Ovary (tissue), 9 donors: Measurements from ENCODE around the gene KEL. TPM values are rescaled to one million over a fixed set of nuclear protein-coding genes. Genes with fewer than 3 reads are reported as not detected.

Source experiments
- DNase-seq, 5 donors: peaks; one replicate each; pipeline ENCODE4 v3.0.0-alpha.2; 2019 to 2020
- H3K27ac ChIP-seq, 2 donors: fragments of 200-600 bp; one replicate each; pipeline versions ENCODE4 v1.5.1 to v1.8.0; 2019 to 2022
- H3K27me3 ChIP-seq: fragments of 200-600 bp; one replicate; pipeline ENCODE4 v1.8.0; 2022
- H3K36me3 ChIP-seq: fragments of 200-600 bp; sonication (generic); one replicate; pipeline ENCODE4 v1.5.1; 2019
- H3K4me1 ChIP-seq: one replicate; pipeline ENCODE4 v1.8.1; 2013; ENCODE audit warnings: mild to moderate bottlenecking, moderate library complexity; ENCODE audit not compliant: insufficient read depth
- H3K4me3 ChIP-seq: fragments of 200-600 bp; sonication (generic); one replicate; pipeline ENCODE4 v1.5.1; 2017
- H3K9me3 ChIP-seq, 2 donors: fragments of 200-600 bp in 1 of 2; sonication (generic) in 1 of 2; one replicate each; pipeline versions ENCODE4 v1.5.1 to v1.8.1; 2013 to 2019; ENCODE audit warnings: mild to moderate bottlenecking in 1 of 2, moderate library complexity in 1 of 2
- CTCF ChIP-seq, 3 donors: fragments of 450-650 bp in 2 of 3; fragments of 200-600 bp in 1 of 3; IDR thresholded peaks; one replicate each; pipeline versions ENCODE4 v1.5.1 to v1.8.0; 2016 to 2022; ENCODE audit warnings: antibody characterized with exemption in 3 of 3, mild to moderate bottlenecking in 1 of 3
- EP300 ChIP-seq: sonication (generic); formaldehyde crosslinking; IDR thresholded peaks from one replicate; pipeline ENCODE4 v1.6.1; 2017; ENCODE audit warnings: antibody characterized with exemption
- POLR2A ChIP-seq: fragments of 450-650 bp; IDR thresholded peaks from one replicate; pipeline ENCODE4 v1.6.1; 2017; ENCODE audit warnings: antibody characterized with exemption, mild to moderate bottlenecking, moderate library complexity
- WGBS, 3 donors: extraction: QIAGEN DNeasy Blood & Tissue Kit in 1 of 3; methylation state at CpG; one replicate each; pipeline versions ENCODE4 v1.1.5 to v1.1.7; 2013 to 2017; 5-methylcytosine and 5-hydroxymethylcytosine counted together
- intact Hi-C, 4 donors: fragments of 100-400 bp; cut with DNase I; formaldehyde crosslinking; loops; one replicate each; pipeline versions ENCODE4 v1.11.0 to v1.15.1; 2022 to 2023
- polyA plus RNA-seq, 2 donors: library from polyadenylated mRNA; stranded (reverse); fragments of 200-250 nt in 1 of 2; fragments of 350-450 nt in 1 of 2; fragmentation: Illumina TruSeq in 1 of 2; extraction: RNeasy Lipid Tissue Mini Kit (QIAGEN cat#74804) in 1 of 2; gene quantifications; one replicate each; pipeline ENCODE4 v1.2.3, GENCODE V29; 2013 to 2014
- total RNA-seq, 7 donors: library from RNA; depleted of rRNA in 2 of 7; stranded (reverse); fragments of >200 nt in 2 of 7; fragmentation: NEBNext Ultra II Directional in 3 of 7; extraction: Animal tissue kit (Norgen Biotek cat#: 25700) in 3 of 7; gene quantifications; one replicate each; pipeline versions ENCODE4 v1.1.0 to v1.2.4, GENCODE V29; 2016 to 2023
- donor health status: DM: no; HTN: no; CAD: no; lungs with moderate emphysema.
- donor health status: DM: no; HTN: no; CAD: no.
- donor health status: Bipolar disorder and iron deficiency.
- donor health status: DM: yes; HTN: yes; CAD: no.
- donor health status: DM: no; HTN: no; CAD: no.
- donor health status: DM: yes; HTN: yes; CAD: no.

KEL gene
- total and polyA plus RNA-seq, 9 donors: 0.11 to 2.5 (median 0.54) TPM; not detected in 1

GRCh38 chr7:142908921-142909890, 53.0 kb downstream of the KEL start:
- no peak overlapping the region for H3K4me3 ChIP-seq
- H3K27me3 ChIP-seq: no peaks in the 10 kb centered on the region
- intact Hi-C loops: no loop called here
- no peak for DNase-seq
- H3K4me1 ChIP-seq: no peaks in the 10 kb centered on the region
- H3K9me3 ChIP-seq: no peaks in the 10 kb centered on the region
- TF ChIP-seq CTCF (IDR thresholded peaks at IDR 0.05) (no peak), POLR2A (no peak), EP300 (no peak)
- no peaks in the 10 kb centered on the region for H3K36me3 ChIP-seq
- 60 to 69% (median 62%) methylated on average over 21 of the region's 21 CpGs for WGBS, 3 donors
- no peak overlapping the region for H3K27ac ChIP-seq

GRCh38 chr7:142908290-142908689, 53.9 kb downstream of the KEL start:
- Histone ChIP-seq H3K36me3 (no peaks in the 10 kb centered on the region), H3K9me3 (no peaks in the 10 kb centered on the region), H3K27ac (no peak overlapping the region), H3K4me3 (no peak overlapping the region), H3K4me1 (no peaks in the 10 kb centered on the region), H3K27me3 (no peaks in the 10 kb centered on the region)
- DNase-seq: no peak
- TF ChIP-seq POLR2A: no peak
- no peak for TF ChIP-seq CTCF (IDR thresholded peaks at IDR 0.05)
- TF ChIP-seq EP300: no peak
- intact Hi-C loops: no loop called here
- 82 to 86% (median 84%) methylated on average over 11 of the region's 11 CpGs for WGBS, 3 donors

- intact Hi-C loops: no loop called here
- DNase-seq: no peak
These were observed 55.5 kb downstream of the KEL start for GRCh38 chr7:142906643-142907042.

GRCh38 chr7:142905759-142906158, 56.4 kb downstream of the KEL start:
- intact Hi-C loops: no loop called here
- Histone ChIP-seq H3K36me3 (no peaks in the 10 kb centered on the region), H3K9me3 (no peaks in the 10 kb centered on the region), H3K27ac (no peak overlapping the region), H3K27me3 (no peaks in the 10 kb centered on the region), H3K4me3 (no peak overlapping the region), H3K4me1 (no peaks in the 10 kb centered on the region)
- DNase-seq: no peak
- TF ChIP-seq POLR2A: no peak
- WGBS, 3 donors: 69 to 79% (median 78%) methylated on average over 2 of the region's 2 CpGs

More at GRCh38 chr7:142906643-142907042, 55.5 kb downstream of the KEL start:
- no peaks in the 10 kb centered on the region for H3K4me1 ChIP-seq
- no peaks in the 10 kb centered on the region for H3K27me3 ChIP-seq
- H3K4me3 ChIP-seq: no peak overlapping the region
- no peaks in the 10 kb centered on the region for H3K9me3 ChIP-seq
- H3K27ac ChIP-seq: no peak overlapping the region
- TF ChIP-seq EP300 (no peak), POLR2A (no peak), CTCF (IDR thresholded peaks at IDR 0.05) (no peak)
- H3K36me3 ChIP-seq: no peaks in the 10 kb centered on the region
- WGBS, 3 donors: 89 to 95% (median 93%) methylated on average over 2 of the region's 2 CpGs

- Histone ChIP-seq H3K27ac (no peak overlapping the region), H3K9me3 (no peaks in the 10 kb centered on the region), H3K4me1 (no peaks in the 10 kb centered on the region), H3K4me3 (no peak overlapping the region), H3K36me3 (no peaks in the 10 kb centered on the region), H3K27me3 (no peaks in the 10 kb centered on the region)
- DNase-seq: no peak
- TF ChIP-seq CTCF (IDR thresholded peaks at IDR 0.05): no peak
- intact Hi-C loops: no loop called here
These were observed 58.0 kb downstream of the KEL start for GRCh38 chr7:142904128-142904527.
